ENCODE data around the gene SEMA4A.
"Not testable (repeated sequence)": the region's sequence is repeated elsewhere in the genome, so short reads cannot be mapped to it uniquely, and the experiment has no call there.

The SEMA4A gene

DNA sequence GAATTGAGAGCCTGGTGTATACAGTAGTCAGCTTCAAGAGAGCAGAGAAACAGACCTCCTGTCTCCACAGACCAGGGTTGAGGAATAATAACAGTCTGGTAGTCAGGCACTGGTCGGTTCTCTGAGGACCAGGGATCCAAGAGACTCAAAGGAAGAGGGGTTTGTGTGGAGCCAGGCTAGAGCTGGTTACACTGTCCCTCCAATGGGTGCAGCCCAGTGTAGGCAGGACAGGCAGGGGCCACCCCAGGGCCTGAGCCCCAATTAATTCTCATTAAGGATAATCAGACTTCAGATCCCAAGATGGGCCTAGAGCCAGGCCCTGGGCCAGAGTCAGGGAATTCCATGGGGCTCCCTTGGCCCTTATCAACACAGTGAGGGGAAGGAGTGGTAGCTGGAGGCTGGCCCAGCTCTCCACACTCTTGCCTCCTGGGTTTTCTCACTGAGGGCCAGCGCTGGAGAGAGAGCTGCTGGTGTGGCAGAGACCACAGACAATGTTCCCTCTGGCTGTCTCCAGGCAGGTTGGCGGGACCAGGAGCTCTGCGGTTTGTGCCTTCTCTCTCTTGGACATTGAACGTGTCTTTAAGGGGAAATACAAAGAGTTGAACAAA is 9.1 kb downstream of the SEMA4A start:
- DNase-seq: no peak

DNA sequence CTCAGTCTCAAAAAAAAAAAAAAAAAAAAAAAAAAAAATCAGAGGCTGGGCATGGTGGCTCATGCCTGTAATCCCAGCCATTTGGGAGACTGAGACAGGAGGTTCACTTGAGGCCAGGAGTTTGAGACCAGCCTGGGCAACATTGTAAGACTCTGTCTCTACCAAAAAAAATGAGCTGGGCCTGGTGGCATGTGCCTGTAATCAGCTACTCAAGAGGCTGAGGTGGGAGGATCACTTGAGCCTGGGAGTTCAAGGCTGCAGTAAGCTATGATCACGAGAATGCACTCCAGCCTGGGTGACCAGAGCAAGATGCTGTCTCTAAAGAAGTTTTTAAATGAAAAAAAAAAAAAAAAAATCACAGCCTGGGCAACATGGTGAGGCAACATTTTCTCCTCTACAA is 10.3 kb downstream of the SEMA4A start:
- DNase-seq: no peak

DNA sequence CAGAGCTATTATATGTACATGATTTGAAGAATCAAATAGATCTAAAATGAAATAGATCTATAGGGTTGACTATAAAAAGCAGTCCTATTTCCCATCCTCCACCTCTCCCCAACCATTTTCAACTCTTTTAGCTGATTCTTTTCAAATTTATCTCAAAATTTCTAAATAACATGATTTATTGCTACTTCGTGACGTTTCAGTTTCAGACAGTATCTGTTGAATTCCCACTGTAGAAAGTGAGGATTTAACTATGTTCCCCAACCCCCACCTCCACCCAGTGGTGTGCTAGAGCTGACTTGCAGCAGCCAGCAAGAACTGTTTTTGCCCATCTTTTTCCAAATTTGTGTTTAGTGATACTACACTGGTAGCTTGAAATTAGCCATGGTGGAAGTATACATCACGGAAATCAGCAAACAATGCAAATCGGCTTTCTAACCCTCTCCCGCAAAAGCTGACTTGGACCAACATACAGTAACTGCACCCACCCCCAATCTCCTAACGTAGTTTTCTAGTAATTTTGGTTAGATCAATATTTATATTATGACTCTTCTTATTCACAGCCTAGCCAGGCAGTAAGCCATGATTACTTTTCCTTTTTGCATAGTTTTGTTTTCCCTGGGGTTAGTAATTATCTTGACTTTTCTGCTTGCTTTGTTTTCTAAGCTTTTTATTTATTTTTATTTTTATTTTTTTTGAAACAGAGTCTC is 10.9 kb downstream of the SEMA4A start:
- DNase-seq: no peak

- DNase-seq: no peak
Measured at GRCh38 chr1:156165083-156165482, 11.7 kb downstream of the SEMA4A start.

DNA sequence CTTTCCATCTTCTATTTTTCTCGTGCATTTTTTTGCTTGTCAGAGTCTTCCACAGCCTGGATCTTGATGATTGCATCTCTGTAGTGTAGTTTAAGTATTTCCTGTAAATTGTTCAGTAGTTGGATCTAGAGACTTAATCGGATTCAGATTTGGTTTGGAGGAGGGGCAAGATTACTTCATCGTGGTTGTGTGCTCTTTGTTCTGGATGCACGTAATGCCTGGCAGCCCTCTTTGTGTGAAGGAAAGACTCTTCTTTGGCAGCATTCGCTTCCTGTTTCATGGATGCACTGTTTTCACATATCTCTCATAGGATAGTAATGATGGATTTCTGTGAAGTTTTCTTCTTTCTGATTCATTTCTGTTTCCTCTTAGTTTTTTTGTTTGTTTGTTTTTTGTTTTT is 14.2 kb downstream of the SEMA4A start:
- DNase-seq: no peak

DNA sequence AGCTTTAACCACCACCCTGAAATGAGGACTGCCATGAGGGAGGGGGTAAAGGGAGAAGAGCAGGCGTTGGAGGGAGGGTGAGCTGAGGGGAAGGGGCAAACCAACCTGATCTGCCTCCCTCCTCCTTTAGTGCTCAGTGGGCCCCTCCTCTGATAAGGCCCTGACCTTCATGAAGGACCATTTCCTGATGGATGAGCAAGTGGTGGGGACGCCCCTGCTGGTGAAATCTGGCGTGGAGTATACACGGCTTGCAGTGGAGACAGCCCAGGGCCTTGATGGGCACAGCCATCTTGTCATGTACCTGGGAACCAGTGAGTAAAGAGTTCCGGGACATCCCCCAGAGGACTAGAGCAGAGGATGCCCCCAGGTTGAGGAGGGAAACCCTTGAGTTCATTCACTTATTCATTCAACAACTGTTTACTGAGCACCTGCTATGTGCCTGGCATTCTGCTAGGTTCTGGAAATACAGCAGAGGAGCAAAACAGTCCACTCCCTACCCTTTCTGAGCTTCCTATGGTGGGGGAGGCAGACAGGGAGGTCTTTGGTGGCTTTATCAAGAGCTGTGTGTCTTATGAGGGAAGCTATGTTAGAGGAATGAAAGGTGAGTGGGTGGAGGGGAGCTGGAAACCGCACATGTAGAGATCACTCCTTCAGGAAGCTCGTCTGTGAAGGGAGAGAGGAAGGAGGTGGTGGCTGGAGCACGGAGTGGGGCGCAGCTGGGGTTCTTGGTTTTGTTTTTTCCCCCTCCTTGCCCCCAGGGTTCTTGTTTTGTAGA is 19.5 kb downstream of the SEMA4A start:
- no peak for DNase-seq

DNA sequence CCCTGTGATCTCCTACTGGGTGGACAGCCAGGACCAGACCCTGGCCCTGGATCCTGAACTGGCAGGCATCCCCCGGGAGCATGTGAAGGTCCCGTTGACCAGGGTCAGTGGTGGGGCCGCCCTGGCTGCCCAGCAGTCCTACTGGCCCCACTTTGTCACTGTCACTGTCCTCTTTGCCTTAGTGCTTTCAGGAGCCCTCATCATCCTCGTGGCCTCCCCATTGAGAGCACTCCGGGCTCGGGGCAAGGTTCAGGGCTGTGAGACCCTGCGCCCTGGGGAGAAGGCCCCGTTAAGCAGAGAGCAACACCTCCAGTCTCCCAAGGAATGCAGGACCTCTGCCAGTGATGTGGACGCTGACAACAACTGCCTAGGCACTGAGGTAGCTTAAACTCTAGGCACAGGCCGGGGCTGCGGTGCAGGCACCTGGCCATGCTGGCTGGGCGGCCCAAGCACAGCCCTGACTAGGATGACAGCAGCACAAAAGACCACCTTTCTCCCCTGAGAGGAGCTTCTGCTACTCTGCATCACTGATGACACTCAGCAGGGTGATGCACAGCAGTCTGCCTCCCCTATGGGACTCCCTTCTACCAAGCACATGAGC is 23.3 kb downstream of the SEMA4A start:
- DNase-seq: no peak

- no peak for DNase-seq
Measured at GRCh38 chr1:156177919-156178654, 24.7 kb downstream of the SEMA4A start.

- DNase-seq: no peak
Measured at GRCh38 chr1:156180471-156180870, 27.1 kb downstream of the SEMA4A start.

DNA sequence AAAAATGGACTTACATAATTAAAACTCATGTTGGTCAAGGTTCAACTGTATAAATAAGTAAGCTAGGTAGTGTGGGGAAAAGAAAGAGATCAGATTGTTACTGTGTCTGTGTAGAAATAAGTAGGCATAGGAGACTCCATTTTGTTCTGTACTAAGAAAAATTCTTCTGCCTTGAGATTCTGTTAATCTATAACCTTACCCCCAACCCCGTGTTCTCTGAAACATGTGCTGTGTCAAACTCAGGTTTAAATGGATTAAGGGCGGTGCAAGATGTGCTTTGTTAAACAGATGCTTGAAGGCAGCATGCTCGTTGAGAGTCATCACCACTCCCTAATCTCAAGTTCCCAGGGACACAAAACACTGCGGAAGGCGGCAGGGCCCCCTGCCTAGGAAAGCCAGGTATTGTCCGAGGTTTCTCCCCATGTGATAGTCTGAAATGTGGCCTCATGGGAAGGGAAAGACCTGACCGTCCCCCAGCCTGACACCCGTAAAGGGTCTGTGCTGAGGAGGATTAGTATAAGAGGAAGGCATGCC is 28.1 kb downstream of the SEMA4A start:
- not testable (repeated sequence) for DNase-seq

DNA sequence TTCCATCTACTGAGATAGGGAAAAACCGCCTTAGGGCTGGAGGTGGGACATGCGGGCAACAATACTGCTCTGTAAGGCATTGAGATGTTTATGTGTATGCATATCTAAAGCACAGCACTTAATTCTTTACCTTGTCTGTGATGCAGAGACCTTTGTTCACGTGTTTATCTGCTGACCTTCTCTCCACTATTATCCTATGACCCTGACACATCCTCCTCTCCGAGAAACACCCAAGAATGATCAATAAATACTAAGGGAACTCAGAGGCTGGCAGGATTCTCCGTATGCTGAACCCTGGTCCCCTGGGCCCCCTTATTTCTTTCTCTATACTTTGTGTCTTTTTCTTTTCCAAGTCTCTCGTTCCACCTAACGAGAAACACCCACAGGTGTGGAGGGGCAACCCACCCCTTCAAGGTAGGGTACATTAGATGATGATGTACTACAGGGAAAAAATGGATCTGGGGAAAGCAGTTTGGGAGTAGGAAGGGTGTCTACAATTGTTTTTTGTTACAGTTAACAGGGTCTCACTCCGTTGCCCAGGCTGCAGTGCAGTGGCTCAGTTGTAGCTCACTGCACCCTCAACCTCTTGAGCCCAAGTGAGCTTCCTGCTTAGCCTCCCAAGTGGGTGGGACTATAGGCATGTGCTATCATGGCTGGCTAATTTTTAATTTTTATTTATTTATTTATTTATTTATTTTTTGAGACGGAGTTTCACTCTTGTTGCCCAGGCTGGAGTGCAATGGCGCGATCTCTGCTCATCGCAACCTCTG is 28.8 kb downstream of the SEMA4A start:
- DNase-seq: not testable (repeated sequence)

DNA sequence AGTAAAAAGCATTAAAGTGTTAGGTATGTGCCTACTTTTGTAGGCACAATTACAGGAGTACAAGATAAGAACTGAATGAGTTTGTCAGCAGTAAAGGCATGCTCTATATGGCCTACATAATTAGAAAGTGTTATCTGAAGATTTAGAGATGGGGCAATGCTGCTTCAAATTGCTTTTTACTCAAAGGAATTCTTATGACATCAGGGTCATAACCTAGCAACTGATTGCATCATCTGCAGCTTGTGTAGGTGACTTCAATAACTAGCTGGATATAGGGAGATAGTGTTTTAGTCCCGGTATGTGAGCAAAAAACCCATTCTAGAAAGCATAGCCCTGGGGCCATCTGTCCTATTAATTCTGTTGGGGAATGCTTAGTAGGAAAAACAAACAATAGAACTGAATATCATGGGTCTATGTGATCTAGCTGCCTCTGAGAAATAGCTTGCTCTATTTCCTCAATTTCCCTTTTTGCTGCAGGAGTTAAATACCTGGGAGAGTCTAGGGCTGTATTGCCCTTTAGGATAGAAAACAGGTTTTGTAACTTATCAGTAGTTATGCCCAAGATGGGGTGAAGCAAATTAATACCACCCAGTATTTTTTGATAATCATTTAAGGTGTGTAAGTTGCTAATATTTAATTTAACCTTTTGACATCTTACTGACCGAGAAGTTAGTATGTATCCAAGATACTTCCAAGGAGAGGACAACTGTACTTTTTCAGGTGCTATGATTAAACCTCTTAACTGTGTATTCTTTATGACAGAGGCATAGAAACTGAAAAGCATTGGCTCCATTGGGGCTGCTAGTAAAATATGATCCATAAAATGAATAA is 33.2 kb downstream of the SEMA4A start:
- DNase-seq: not testable (repeated sequence)

DNA sequence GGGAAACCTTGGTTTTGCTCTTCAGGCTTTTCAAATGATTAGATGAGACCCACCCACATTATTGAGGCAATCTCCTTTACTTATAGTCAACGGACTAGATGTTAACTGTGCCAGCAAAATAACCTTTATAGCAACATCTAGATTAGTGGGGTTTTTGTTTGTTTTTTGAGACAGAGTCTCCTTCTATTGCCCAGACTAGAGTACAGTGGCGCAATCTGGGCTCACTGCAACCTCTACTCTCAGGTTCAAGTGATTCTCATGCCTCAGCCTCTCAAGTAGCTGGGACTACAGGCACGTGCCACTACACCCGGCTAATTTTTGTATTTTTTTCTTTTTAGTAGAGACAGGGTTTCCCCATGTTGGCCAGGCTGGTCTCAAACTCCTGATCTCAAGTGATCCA is 36.9 kb downstream of the SEMA4A start:
- not testable (repeated sequence) for DNase-seq

DNA sequence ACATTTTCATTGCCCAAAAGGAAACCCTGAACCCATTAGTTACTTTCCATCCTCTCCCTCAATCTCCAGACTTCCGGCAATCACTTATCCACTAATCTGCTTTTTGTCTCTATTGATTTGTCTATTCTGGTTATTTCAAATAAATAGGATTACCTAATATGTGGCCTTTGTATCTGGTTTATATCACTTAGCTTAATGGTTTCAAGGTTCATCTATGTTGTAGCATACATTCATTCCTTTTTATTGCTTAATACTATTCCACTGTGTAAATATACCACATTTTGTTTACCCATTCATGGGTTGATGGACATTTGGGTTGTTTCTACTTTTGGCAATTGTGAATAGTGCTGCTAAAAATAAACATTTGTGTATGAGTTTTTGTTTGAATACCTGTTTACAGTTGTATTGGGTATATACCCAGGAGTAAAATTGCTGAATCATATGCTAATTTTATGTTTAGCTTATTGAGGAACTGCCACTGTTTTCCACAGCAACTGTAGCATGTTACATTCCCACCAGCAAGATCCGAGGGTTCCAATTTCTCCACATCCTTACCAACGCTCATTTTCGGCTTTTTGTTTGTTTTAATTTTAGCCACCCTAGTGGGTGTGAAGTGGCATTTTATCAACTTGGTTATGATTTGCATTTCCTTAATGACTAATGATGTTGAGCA is 38.0 kb downstream of the SEMA4A start:
- DNase-seq: no peak

DNA sequence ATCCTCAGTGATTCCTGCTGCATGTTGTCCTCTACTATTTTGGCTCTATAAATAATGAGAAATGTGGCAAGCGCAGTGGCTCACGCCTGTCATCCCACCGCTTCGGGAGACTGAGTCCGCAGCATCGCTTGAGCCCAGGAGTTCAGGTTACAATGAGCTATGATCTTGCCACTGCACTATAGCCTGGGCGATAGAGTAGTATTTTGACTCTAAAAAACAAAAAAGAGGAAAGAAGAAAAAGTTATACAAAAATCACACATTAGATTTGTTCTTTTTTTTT is 39.8 kb downstream of the SEMA4A start:
- no peak for DNase-seq

DNA sequence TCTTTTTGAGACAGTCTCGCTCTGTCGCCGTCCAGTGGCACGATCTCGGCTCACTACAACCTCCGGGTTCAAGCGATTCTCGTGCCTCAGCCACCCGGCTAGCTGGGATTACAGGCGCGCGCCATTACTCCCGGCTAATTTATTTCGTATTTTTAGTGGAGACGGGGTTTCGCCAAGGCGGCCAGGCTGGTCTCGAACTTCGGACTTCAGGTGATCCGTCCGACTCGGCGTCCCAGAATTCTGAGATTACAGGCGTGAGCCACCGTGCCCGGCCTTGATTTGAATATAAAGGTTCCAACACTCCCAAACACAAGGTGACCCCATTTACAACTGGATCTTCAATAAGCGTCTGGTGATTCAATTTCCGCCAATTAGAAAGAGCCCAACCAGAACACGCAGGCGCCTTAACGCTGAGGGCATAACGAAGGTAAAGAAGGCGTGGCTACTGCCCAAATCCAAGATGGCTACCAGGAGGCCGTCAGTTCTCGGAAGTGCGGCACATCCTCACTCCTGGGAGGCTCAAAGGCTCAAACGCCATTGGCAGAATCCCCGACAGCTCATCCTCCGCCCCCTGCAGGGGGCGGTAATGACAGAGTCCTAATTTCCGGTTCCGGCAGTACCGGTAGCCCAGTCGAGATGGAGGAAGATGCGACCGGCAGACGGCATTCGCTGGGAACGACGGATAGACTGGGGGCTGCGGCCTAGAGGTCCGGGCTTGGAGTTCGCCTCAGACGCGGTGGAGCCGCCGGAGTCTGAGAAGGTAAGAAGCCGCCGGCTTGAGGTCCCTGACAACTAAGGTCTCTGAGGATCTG is 40.3 kb downstream of the SEMA4A start, which contains the start of gene SLC25A44:
Gene SLC25A44, plus strand, starts transcription at position 617 of the 812 bp plus-strand sequence. CDS start 5,744 bp downstream, outside the sequence.
- peak; percentile 93 to 99 for DNase-seq

- DNase-seq: no peak
Measured at GRCh38 chr1:156194300-156194652, 40.9 kb downstream of the SEMA4A start.

DNA sequence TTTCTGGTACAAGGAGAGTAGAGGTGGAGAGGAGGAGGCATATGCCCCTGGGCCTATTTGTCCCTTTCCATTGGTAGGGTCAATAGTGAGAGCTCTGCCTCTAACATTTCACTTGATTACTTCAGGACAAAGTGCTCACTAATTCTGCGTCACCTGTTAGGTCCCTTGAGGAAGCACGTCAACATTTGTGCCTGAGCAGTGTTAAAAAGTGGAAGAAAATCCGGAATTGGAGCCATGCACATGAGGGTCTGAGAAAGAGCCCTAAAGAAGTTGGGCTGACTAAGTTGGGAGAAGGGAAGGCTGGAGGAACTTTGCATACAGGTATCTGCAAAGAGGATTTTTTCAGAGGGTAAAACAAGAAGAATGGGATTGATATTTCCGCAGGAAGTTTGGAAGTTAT is 42.5 kb downstream of the SEMA4A start:
- no peak for DNase-seq

- DNase-seq: no peak
Measured at GRCh38 chr1:156196445-156196844, 43.1 kb downstream of the SEMA4A start.
